Hematopoietic multipotent progenitor cell treated with erythropoietin and hydrocortisone succinate and interleukin-3 and kit ligand, for 6 days (in vitro differentiated cells): ENCODE data around the gene GNAT1.

ENCODE experiments used
- DNase-seq: peaks from one replicate; pipeline ENCODE4 v3.0.0-alpha.2; 2015

GNAT1 gene

GRCh38 chr3:50190936-50191660, at the start of gene GNAT1:
TSS of gene GNAT1 (plus strand) at chr3:50191610. CDS start at chr3:50191726, 116 bp downstream.
- DNase-seq = no peak

GRCh38 chr3:50146316-50146901, 45.0 kb upstream of the GNAT1 start:
- DNase-seq = peak; percentile 36

GRCh38 chr3:50147016-50147415, 44.4 kb upstream of the GNAT1 start:
- DNase-seq = no peak

- DNase-seq = no peak
Observed at GRCh38 chr3:50147447-50147846, 44.0 kb upstream of the GNAT1 start.

GRCh38 chr3:50147861-50148260, 43.5 kb upstream of the GNAT1 start:
- no peak for DNase-seq

- DNase-seq = no peak
Observed at GRCh38 chr3:50150404-50150750, 41.0 kb upstream of the GNAT1 start.

- DNase-seq = no peak
Observed at GRCh38 chr3:50150863-50151686, 40.3 kb upstream of the GNAT1 start.

GRCh38 chr3:50151728-50152127, 39.7 kb upstream of the GNAT1 start:
- DNase-seq = no peak

- no peak for DNase-seq
Observed at GRCh38 chr3:50153782-50154475, 37.5 kb upstream of the GNAT1 start.

- DNase-seq = no peak
Observed at GRCh38 chr3:50154476-50154839, 37.0 kb upstream of the GNAT1 start.

- peak; percentile 82 for DNase-seq
Observed at GRCh38 chr3:50154840-50155490, 36.4 kb upstream of the GNAT1 start, which contains the start of gene SEMA3F. TSS of gene SEMA3F (plus strand) at chr3:50155324. CDS start at chr3:50159623, 4,299 bp downstream.

GRCh38 chr3:50155491-50155878, 35.9 kb upstream of the GNAT1 start:
- DNase-seq = no peak

- DNase-seq = no peak
Observed at GRCh38 chr3:50155891-50156290, 35.5 kb upstream of the GNAT1 start.

GRCh38 chr3:50156549-50157493, 34.6 kb upstream of the GNAT1 start:
- DNase-seq = no peak

GRCh38 chr3:50157827-50158529, 33.4 kb upstream of the GNAT1 start:
- DNase-seq = no peak

GRCh38 chr3:50158530-50159146, 32.8 kb upstream of the GNAT1 start:
- DNase-seq = no peak

GRCh38 chr3:50160561-50160983, 30.8 kb upstream of the GNAT1 start:
- DNase-seq = no peak

- no peak for DNase-seq
Observed at GRCh38 chr3:50161320-50161719, 30.1 kb upstream of the GNAT1 start.

GRCh38 chr3:50162034-50162883, 29.2 kb upstream of the GNAT1 start:
- DNase-seq = no peak
